ENCODE measurements around the gene RAB3IL1.

DNA sequence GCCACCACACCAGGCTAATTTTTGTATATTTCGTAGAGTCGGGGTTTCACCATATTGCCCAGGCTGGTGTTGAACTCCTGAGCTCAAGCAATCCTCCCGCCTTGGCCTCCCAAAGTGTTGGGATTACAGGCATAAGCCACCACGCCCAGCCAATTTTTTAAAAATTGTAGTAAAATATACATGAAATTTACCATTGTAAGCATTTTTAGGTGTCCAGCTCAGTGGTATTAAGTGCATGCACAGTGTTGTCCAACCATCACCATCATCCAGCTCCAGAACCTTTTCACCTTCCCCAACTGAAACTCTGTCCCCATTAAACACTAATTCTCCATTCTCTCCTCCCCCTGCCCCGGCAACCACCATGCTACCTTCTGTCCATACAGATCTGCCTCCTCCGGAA lies 34.5 kb downstream of the RAB3IL1 start:
- TF ChIP-seq CTCF (IDR thresholded peaks at IDR 0.05) (no peak), POLR2A (IDR thresholded peaks at IDR 0.05) (no peak)

All from body of pancreas (tissue), 4 donors.